ENCODE results near the gene TTLL8. TPM values are rescaled to one million over a fixed set of nuclear protein-coding genes. Genes with fewer than 3 reads are reported as not detected.
A peak's percentile ranks its signal among the peaks of the same experiment; 100 is the strongest.

The TTLL8 gene
- total RNA-seq, 1 experiment from 2014 or later: not detected

- Histone ChIP-seq H3K18ac (ENCODE audit: insufficient read length, low read depth, low read length) (no peak overlapping the region), H3T11ph (ENCODE audit: low read length) (no peak overlapping the region), H3K14ac (ENCODE audit: insufficient read depth, low read length) (no peak overlapping the region), H3K9me3 (ENCODE audit: control insufficient read depth, low read depth, low read length) (no peaks in the 10 kb centered on the region), H3K27me3 (ENCODE audit: insufficient read depth, low read length) (no peaks in the 10 kb centered on the region), H2BK120ac (ENCODE audit: low read depth, low read length, poor library complexity, severe bottlenecking) (no peak overlapping the region), H3K56ac (ENCODE audit: insufficient read length, low read depth, low read length) (no peak overlapping the region), H4K20me1 (ENCODE audit: control insufficient read depth, insufficient read depth, insufficient read length) (peaks cover 3% of the 10 kb centered on the region), H3K79me2 (ENCODE audit: insufficient read depth, low read length) (no peaks in the 10 kb centered on the region), H2BK20ac (ENCODE audit: low read depth, low read length, poor library complexity, severe bottlenecking) (no peak overlapping the region), H3K23me2 (ENCODE audit: insufficient read length, low read depth, low read length, poor library complexity, severe bottlenecking) (no peaks in the 10 kb centered on the region), H3K4me1 (ENCODE audit: insufficient read depth, low read length) (no peaks in the 10 kb centered on the region; the same call in 1 of the 2 replicates), H4K5ac (ENCODE audit: insufficient read length, low read depth, low read length) (no peak overlapping the region), H2BK5ac (ENCODE audit: insufficient read length, low read length) (no peak overlapping the region), H2BK15ac (ENCODE audit: low read depth, low read length) (no peak overlapping the region), H3K4me2 (ENCODE audit: insufficient read depth, insufficient read length, low read length) (no peak overlapping the region), H3K27ac (ENCODE audit: insufficient read length, low read depth, low read length) (no peak overlapping the region), H3K9ac (ENCODE audit: extremely low read depth, insufficient read length, low read length) (no peak overlapping the region), H2BK12ac (ENCODE audit: insufficient read length, low read depth, low read length) (no peak overlapping the region), H4K8ac (replicated peaks; ENCODE audit: insufficient read length, low read depth, low read length) (no peak overlapping the region), H3K4ac (ENCODE audit: low read depth, low read length) (no peak overlapping the region), H3K79me1 (ENCODE audit: insufficient read depth, low read depth, low read length, poor library complexity, severe bottlenecking) (no peaks in the 10 kb centered on the region), H3K23ac (ENCODE audit: insufficient read length, low read depth, low read length) (no peak overlapping the region), H4K91ac (ENCODE audit: insufficient read length, low read depth, low read length) (no peak overlapping the region), H2AK5ac (ENCODE audit: insufficient read length, low read length) (no peak overlapping the region), H2AFZ (ENCODE audit: low read length) (no peak overlapping the region)
- H3K4me1 Mint-ChIP-seq: peaks cover 5 to 9% of the 10 kb centered on the region in 2 experiments
- no peaks in the 10 kb centered on the region; a peak in 1 of 5 replicates for H3K9me3 Mint-ChIP-seq
- H3K4me3 Mint-ChIP-seq: no peak overlapping the region
- peak; percentile 38 for DNase-seq
- WGBS (ENCODE audit: extremely low coverage, insufficient read length, low lambda C conversion rate): 100% methylated on average over 3 of the region's 45 CpGs
- H3K36me3 Mint-ChIP-seq (ENCODE audit: insufficient read depth in 1 of 3, low read depth in 3 of 3): peaks cover 0 to 2% (median 0%) of the 10 kb centered on the region in 3 experiments; a peak in 1 of 7 replicates
- H3K27ac Mint-ChIP-seq: no peak overlapping the region
- peaks cover 16% of the 10 kb centered on the region for H3K27me3 Mint-ChIP-seq (ENCODE audit: low read depth)
- TF ChIP-seq, protein P1, sequence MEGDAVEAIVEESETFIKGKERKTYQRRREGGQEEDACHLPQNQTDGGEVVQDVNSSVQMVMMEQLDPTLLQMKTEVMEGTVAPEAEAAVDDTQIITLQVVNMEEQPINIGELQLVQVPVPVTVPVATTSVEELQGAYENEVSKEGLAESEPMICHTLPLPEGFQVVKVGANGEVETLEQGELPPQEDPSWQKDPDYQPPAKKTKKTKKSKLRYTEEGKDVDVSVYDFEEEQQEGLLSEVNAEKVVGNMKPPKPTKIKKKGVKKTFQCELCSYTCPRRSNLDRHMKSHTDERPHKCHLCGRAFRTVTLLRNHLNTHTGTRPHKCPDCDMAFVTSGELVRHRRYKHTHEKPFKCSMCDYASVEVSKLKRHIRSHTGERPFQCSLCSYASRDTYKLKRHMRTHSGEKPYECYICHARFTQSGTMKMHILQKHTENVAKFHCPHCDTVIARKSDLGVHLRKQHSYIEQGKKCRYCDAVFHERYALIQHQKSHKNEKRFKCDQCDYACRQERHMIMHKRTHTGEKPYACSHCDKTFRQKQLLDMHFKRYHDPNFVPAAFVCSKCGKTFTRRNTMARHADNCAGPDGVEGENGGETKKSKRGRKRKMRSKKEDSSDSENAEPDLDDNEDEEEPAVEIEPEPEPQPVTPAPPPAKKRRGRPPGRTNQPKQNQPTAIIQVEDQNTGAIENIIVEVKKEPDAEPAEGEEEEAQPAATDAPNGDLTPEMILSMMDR (conservative IDR thresholded peaks at IDR 0.05): no peak
Measured at GRCh38 chr22:49972163-49973017, 85.7 kb downstream of the TTLL8 start.
